ENCODE measurements around the gene PDZRN4. TPM values are rescaled to one million over a fixed set of nuclear protein-coding genes. Genes with fewer than 3 reads are reported as not detected.
"Not testable (repeated sequence)": the region's sequence is repeated elsewhere in the genome, so short reads cannot be mapped to it uniquely, and the experiment has no call there.

Gene PDZRN4
- total RNA-seq, 1 experiment from 2014 or later = not detected

- CTCF ChIA-PET = no interaction called here
- Mint-ChIP-seq H3K36me3 (ENCODE audit: insufficient read depth, unreplicated experiment) (no peaks in the 10 kb centered on the region), H3K27ac (ENCODE audit: unreplicated experiment) (no peak overlapping the region), H3K4me3 (ENCODE audit: low read depth, unreplicated experiment) (no peak overlapping the region), H3K4me1 (ENCODE audit: low read depth, unreplicated experiment) (no peaks in the 10 kb centered on the region), H3K9me3 (ENCODE audit: low read depth, unreplicated experiment) (peaks cover 4% of the 10 kb centered on the region), H3K27me3 (ENCODE audit: unreplicated experiment) (no peaks in the 10 kb centered on the region)
- no peak for TF ChIP-seq CTCF (IDR thresholded peaks at IDR 0.05; ENCODE audit: unreplicated experiment)
- intact Hi-C loops (cut with micrococcal nuclease; ENCODE audit: unreplicated experiment) = no loop called here
- BruUV-seq (replicated peaks) = no TSS peak
- DNase-seq = no peak
These were observed 122.2 kb downstream of the PDZRN4 start for GRCh38 chr12:41310367-41310766.

GRCh38 chr12:41311883-41312282 lies 123.8 kb downstream of the PDZRN4 start:
- no peak for DNase-seq
- intact Hi-C loops (cut with micrococcal nuclease; ENCODE audit: unreplicated experiment) = no loop called here
- no peak overlapping the region for H3K27ac Mint-ChIP-seq (ENCODE audit: unreplicated experiment)
- BruUV-seq (replicated peaks) = no TSS peak
- no peaks in the 10 kb centered on the region for H3K27me3 Mint-ChIP-seq (ENCODE audit: unreplicated experiment)
- no peak for TF ChIP-seq CTCF (IDR thresholded peaks at IDR 0.05; ENCODE audit: unreplicated experiment)
- H3K4me1 Mint-ChIP-seq (ENCODE audit: low read depth, unreplicated experiment) = no peaks in the 10 kb centered on the region
- no peak overlapping the region for H3K4me3 Mint-ChIP-seq (ENCODE audit: low read depth, unreplicated experiment)
- H3K36me3 Mint-ChIP-seq (ENCODE audit: insufficient read depth, unreplicated experiment) = no peaks in the 10 kb centered on the region
- CTCF ChIA-PET = no interaction called here
- no peaks in the 10 kb centered on the region for H3K9me3 Mint-ChIP-seq (ENCODE audit: low read depth, unreplicated experiment)

- CTCF ChIA-PET; BruUV-seq (replicated peaks): not testable (repeated sequence)
These were observed 124.3 kb downstream of the PDZRN4 start for GRCh38 chr12:41312451-41312850.

GRCh38 chr12:41325336-41325735 lies 137.2 kb downstream of the PDZRN4 start:
- Mint-ChIP-seq H3K4me1 (ENCODE audit: low read depth, unreplicated experiment) (no peaks in the 10 kb centered on the region), H3K36me3 (ENCODE audit: insufficient read depth, unreplicated experiment) (no peaks in the 10 kb centered on the region), H3K9me3 (ENCODE audit: low read depth, unreplicated experiment) (no peaks in the 10 kb centered on the region), H3K4me3 (ENCODE audit: low read depth, unreplicated experiment) (no peak overlapping the region), H3K27me3 (ENCODE audit: unreplicated experiment) (no peaks in the 10 kb centered on the region), H3K27ac (ENCODE audit: unreplicated experiment) (no peak overlapping the region)
- BruUV-seq (replicated peaks) = no TSS peak
- no peak for TF ChIP-seq CTCF (IDR thresholded peaks at IDR 0.05; ENCODE audit: unreplicated experiment)
- DNase-seq = no peak
- CTCF ChIA-PET = no interaction called here
- intact Hi-C loops (cut with micrococcal nuclease; ENCODE audit: unreplicated experiment) = no loop called here

More at GRCh38 chr12:41312451-41312850, 124.3 kb downstream of the PDZRN4 start:
- H3K9me3 Mint-ChIP-seq (ENCODE audit: low read depth, unreplicated experiment); H3K4me1 Mint-ChIP-seq (ENCODE audit: low read depth, unreplicated experiment); H3K27me3 Mint-ChIP-seq (ENCODE audit: unreplicated experiment); H3K27ac Mint-ChIP-seq (ENCODE audit: unreplicated experiment); H3K36me3 Mint-ChIP-seq (ENCODE audit: insufficient read depth, unreplicated experiment); DNase-seq; intact Hi-C loops (cut with micrococcal nuclease; ENCODE audit: unreplicated experiment); H3K4me3 Mint-ChIP-seq (ENCODE audit: low read depth, unreplicated experiment): not testable (repeated sequence)

GRCh38 chr12:41327096-41327895 lies 139.2 kb downstream of the PDZRN4 start:
- Mint-ChIP-seq H3K27ac (ENCODE audit: unreplicated experiment) (no peak overlapping the region), H3K4me1 (ENCODE audit: low read depth, unreplicated experiment) (no peaks in the 10 kb centered on the region), H3K9me3 (ENCODE audit: low read depth, unreplicated experiment) (peaks cover 3% of the 10 kb centered on the region), H3K27me3 (ENCODE audit: unreplicated experiment) (no peaks in the 10 kb centered on the region), H3K4me3 (ENCODE audit: low read depth, unreplicated experiment) (no peak overlapping the region), H3K36me3 (ENCODE audit: insufficient read depth, unreplicated experiment) (no peaks in the 10 kb centered on the region)
- CTCF ChIA-PET = no interaction called here
- DNase-seq = no peak
- no peak for TF ChIP-seq CTCF (IDR thresholded peaks at IDR 0.05; ENCODE audit: unreplicated experiment)
- intact Hi-C loops (cut with micrococcal nuclease; ENCODE audit: unreplicated experiment) = no loop called here
- BruUV-seq (replicated peaks) = no TSS peak
